ENCODE data around the gene GALNT18. TPM values are rescaled to one million over a fixed set of nuclear protein-coding genes. Genes with fewer than 3 reads are reported as not detected.

The GALNT18 gene
- total and polyA plus RNA-seq, 5 donors: 17.5 to 32.2 (median 21.0) TPM

- ATAC-seq (peak in 1 of 2 donors; percentile 16), DNase-seq (no peak)
- peaks cover 25% of the 10 kb centered on the region for H3K4me1 ChIP-seq (ENCODE audit: control insufficient read depth, insufficient read depth, low read length)
- no peaks in the 10 kb centered on the region for H3K9me3 ChIP-seq (ENCODE audit: control insufficient read depth, low read length)
- no peaks in the 10 kb centered on the region for H3K27me3 ChIP-seq (ENCODE audit: control insufficient read depth, insufficient read depth)
- WGBS: 86% methylated on average over 5 of the region's 5 CpGs
- no peak overlapping the region for H3K4me3 ChIP-seq (ENCODE audit: low read length)
- H3K27ac ChIP-seq (ENCODE audit: low read length): peak overlapping the region; percentile 17
- intact Hi-C loops (cut with DNase I): no loop called here
Observed at GRCh38 chr11:11545285-11546275, 76.2 kb downstream of the GALNT18 start.

- Histone ChIP-seq H3K4me3 (ENCODE audit: low read length) (no peak overlapping the region), H3K27me3 (ENCODE audit: control insufficient read depth, insufficient read depth) (no peaks in the 10 kb centered on the region), H3K9me3 (ENCODE audit: control insufficient read depth, low read length) (no peaks in the 10 kb centered on the region), H3K4me1 (ENCODE audit: control insufficient read depth, insufficient read depth, low read length) (peaks cover 22% of the 10 kb centered on the region), H3K27ac (ENCODE audit: low read length) (peak overlapping the region; percentile 90)
- DNase-seq (peak in 1 of 3 donors; percentile 60), ATAC-seq (peak; percentile 26 to 78)
- intact Hi-C loops (cut with DNase I): no loop called here
- WGBS: 77% methylated on average over 7 of the region's 7 CpGs
Observed at GRCh38 chr11:11543656-11544055, 78.1 kb downstream of the GALNT18 start.

- H3K27ac ChIP-seq (ENCODE audit: low read length): no peak overlapping the region
- intact Hi-C loops (cut with DNase I): no loop called here
- H3K9me3 ChIP-seq (ENCODE audit: control insufficient read depth, low read length): no peaks in the 10 kb centered on the region
- peaks cover 20% of the 10 kb centered on the region for H3K4me1 ChIP-seq (ENCODE audit: control insufficient read depth, insufficient read depth, low read length)
- H3K27me3 ChIP-seq (ENCODE audit: control insufficient read depth, insufficient read depth): no peaks in the 10 kb centered on the region
- DNase-seq: no peak
- 91% methylated on average over 6 of the region's 6 CpGs for WGBS
- no peak for ATAC-seq
- H3K4me3 ChIP-seq (ENCODE audit: low read length): no peak overlapping the region
Observed at GRCh38 chr11:11540157-11540556, 81.6 kb downstream of the GALNT18 start.

GRCh38 chr11:11538277-11538960, 83.4 kb downstream of the GALNT18 start:
- 35% methylated on average over 12 of the region's 12 CpGs for WGBS
- H3K4me3 ChIP-seq (ENCODE audit: low read length): no peak overlapping the region
- ATAC-seq (peak; percentile 70 to 82), DNase-seq (peak; percentile 59 to 92 (median 85))
- H3K27me3 ChIP-seq (ENCODE audit: control insufficient read depth, insufficient read depth): no peaks in the 10 kb centered on the region
- H3K4me1 ChIP-seq (ENCODE audit: control insufficient read depth, insufficient read depth, low read length): peaks cover 18% of the 10 kb centered on the region
- intact Hi-C loops (cut with DNase I): loop anchor here in 3 of 4 donors (5.0 to 10.0 kb wide), 3 partner anchors 39 to 79 kb away; no protein-coding TSS in a partner anchor
- H3K9me3 ChIP-seq (ENCODE audit: control insufficient read depth, low read length): no peaks in the 10 kb centered on the region
- H3K27ac ChIP-seq (ENCODE audit: low read length): peak overlapping the region; percentile 65

DNA sequence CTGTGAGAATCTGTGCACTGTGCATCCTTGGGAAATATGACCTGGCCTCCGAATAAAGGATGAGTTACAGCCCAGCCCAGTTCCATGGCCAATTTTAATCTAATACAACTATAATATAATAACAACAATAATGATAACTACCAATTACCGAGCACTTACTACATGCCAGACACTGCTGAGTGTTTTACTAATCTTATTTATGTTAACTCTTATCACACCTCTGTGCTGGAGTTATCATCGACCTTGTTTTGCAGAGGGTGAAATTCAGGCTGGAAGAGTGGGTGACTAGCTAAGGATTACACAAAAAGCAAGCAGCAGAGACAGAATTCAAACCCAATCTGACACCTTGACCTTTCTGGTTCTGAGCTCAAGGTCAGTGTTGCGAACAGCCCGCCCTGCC, 83.9 kb downstream of the GALNT18 start:
- H3K9me3 ChIP-seq (ENCODE audit: control insufficient read depth, low read length): no peaks in the 10 kb centered on the region
- intact Hi-C loops (cut with DNase I): loop anchor here in 3 of 4 donors (5.0 to 10.0 kb wide), 3 partner anchors 39 to 79 kb away; no protein-coding TSS in a partner anchor
- peak overlapping the region; percentile 65 for H3K27ac ChIP-seq (ENCODE audit: low read length)
- H3K27me3 ChIP-seq (ENCODE audit: control insufficient read depth, insufficient read depth): no peaks in the 10 kb centered on the region
- no peak overlapping the region for H3K4me3 ChIP-seq (ENCODE audit: low read length)
- WGBS: 30% methylated on average over 5 of the region's 5 CpGs
- H3K4me1 ChIP-seq (ENCODE audit: control insufficient read depth, insufficient read depth, low read length): peaks cover 23% of the 10 kb centered on the region
- ATAC-seq: no peak
- DNase-seq: no peak

DNA sequence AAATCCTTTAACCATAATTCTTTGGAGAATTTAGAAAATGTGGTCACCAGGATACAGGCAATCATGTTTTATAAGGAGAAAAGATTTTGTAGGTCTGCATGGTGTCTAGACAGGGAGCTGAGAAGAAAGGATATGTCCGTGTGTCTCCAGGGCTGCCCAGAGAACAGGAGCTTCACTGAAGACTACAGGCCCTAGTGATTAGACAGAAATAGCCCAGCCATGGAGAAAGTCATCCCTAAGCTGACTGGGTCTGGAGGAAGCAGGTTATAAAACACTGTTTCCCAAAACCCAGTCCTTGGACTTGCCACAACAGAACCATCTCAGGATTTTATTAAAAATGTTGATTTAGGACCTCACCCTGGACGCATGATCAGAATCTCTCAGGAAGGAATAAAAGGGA, 84.4 kb downstream of the GALNT18 start:
- 11% methylated on average over 2 of the region's 2 CpGs for WGBS
- Histone ChIP-seq H3K4me3 (ENCODE audit: low read length) (no peak overlapping the region), H3K27me3 (ENCODE audit: control insufficient read depth, insufficient read depth) (no peaks in the 10 kb centered on the region), H3K9me3 (ENCODE audit: control insufficient read depth, low read length) (no peaks in the 10 kb centered on the region), H3K27ac (ENCODE audit: low read length) (peak overlapping the region; percentile 48), H3K4me1 (ENCODE audit: control insufficient read depth, insufficient read depth, low read length) (peaks cover 27% of the 10 kb centered on the region)
- DNase-seq: no peak
- intact Hi-C loops (cut with DNase I): loop anchor here in 3 of 4 donors (5.0 to 10.0 kb wide), 3 partner anchors 40 to 80 kb away; no protein-coding TSS in a partner anchor
- no peak for ATAC-seq

DNA sequence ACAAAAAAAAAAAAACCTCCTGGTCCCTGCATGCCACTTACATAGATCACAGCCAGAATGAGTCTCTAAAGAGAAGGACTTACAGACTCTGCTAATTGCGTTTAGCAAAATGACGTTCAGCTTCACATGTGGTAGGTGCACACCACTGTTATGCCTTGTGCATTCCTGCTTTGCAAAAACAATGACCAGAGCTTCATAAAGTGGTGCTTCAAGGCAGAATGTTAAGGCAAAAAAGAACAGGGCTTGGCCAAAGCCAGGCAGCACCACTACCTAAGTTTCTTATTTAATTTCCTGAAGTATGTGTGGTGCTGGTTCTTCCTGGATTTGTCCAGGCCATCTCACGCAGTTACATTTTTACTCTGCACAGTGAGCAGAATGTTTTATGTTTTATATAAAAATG, 85.2 kb downstream of the GALNT18 start:
- DNase-seq (no peak), ATAC-seq (no peak)
- Histone ChIP-seq H3K27me3 (ENCODE audit: control insufficient read depth, insufficient read depth) (no peaks in the 10 kb centered on the region), H3K4me3 (ENCODE audit: low read length) (no peak overlapping the region), H3K27ac (ENCODE audit: low read length) (peak overlapping the region; percentile 34), H3K9me3 (ENCODE audit: control insufficient read depth, low read length) (no peaks in the 10 kb centered on the region), H3K4me1 (ENCODE audit: control insufficient read depth, insufficient read depth, low read length) (peaks cover 33% of the 10 kb centered on the region)
- WGBS: 75% methylated on average over 3 of the region's 3 CpGs
- intact Hi-C loops (cut with DNase I): loop anchor here in 3 of 4 donors (5.0 to 10.0 kb wide), 3 partner anchors 41 to 81 kb away; no protein-coding TSS in a partner anchor

DNA sequence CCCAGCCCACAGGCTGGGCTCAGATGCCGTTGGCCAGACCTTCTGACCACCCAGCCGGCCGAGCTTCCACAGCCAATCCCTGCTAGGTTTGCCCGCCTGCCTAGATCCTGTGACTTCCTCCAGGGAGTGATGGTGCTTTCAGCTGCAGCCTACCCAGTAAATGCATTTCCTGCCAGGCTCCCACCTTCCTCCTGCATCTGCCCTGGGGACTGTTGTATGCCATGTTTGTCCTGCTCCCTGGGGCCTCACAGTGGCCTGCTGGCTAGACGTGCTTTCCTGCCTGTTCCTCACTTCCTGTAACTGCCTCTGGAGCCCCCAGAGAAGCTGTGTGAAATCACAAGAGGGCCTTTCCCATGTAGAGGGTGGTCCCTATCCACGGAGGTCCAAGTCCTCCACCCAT, 86.2 kb downstream of the GALNT18 start:
- H3K9me3 ChIP-seq (ENCODE audit: control insufficient read depth, low read length): no peaks in the 10 kb centered on the region
- peak overlapping the region; percentile 14 for H3K27ac ChIP-seq (ENCODE audit: low read length)
- WGBS: 61% methylated on average over 6 of the region's 6 CpGs
- intact Hi-C loops (cut with DNase I): loop anchor here in 3 of 4 donors (5.0 to 10.0 kb wide), 3 partner anchors 42 to 82 kb away; no protein-coding TSS in a partner anchor
- peaks cover 39% of the 10 kb centered on the region for H3K4me1 ChIP-seq (ENCODE audit: control insufficient read depth, insufficient read depth, low read length)
- H3K4me3 ChIP-seq (ENCODE audit: low read length): no peak overlapping the region
- no peaks in the 10 kb centered on the region for H3K27me3 ChIP-seq (ENCODE audit: control insufficient read depth, insufficient read depth)
- DNase-seq (peak in 2 of 3 donors; percentile 32 to 66), ATAC-seq (peak in 1 of 2 donors; percentile 58)

DNA sequence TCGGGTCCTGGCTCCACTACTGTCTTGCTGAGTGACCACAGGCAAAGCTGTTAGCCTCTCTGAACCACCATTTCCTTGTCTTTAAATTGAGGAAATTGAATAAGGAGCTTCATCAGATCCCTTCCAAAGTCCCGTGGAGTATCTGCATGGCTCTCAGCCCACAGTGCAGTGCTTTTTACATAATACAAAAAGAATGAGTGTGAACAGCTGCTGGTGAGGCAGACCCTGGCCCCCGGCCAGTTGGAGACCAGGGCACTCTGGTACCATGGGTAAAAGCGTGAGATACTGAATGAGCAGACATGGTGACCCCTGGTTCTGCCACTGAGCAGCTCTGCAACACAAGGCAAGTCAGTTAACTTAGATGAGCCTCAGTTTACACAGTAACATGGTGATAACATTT, 86.8 kb downstream of the GALNT18 start:
- Histone ChIP-seq H3K4me1 (ENCODE audit: control insufficient read depth, insufficient read depth, low read length) (peaks cover 39% of the 10 kb centered on the region), H3K27me3 (ENCODE audit: control insufficient read depth, insufficient read depth) (no peaks in the 10 kb centered on the region), H3K4me3 (ENCODE audit: low read length) (no peak overlapping the region), H3K9me3 (ENCODE audit: control insufficient read depth, low read length) (no peaks in the 10 kb centered on the region), H3K27ac (ENCODE audit: low read length) (no peak overlapping the region)
- peak; percentile 38 to 81 (median 80) for DNase-seq
- intact Hi-C loops (cut with DNase I): loop anchor here in 3 of 4 donors (5.0 to 10.0 kb wide), 3 partner anchors 42 to 82 kb away; no protein-coding TSS in a partner anchor
- WGBS: 27% methylated on average over 4 of the region's 4 CpGs
- no peak for ATAC-seq

- no peaks in the 10 kb centered on the region for H3K9me3 ChIP-seq (ENCODE audit: control insufficient read depth, low read length)
- no peak overlapping the region for H3K4me3 ChIP-seq (ENCODE audit: low read length)
- ATAC-seq: no peak
- H3K4me1 ChIP-seq (ENCODE audit: control insufficient read depth, insufficient read depth, low read length): peaks cover 33% of the 10 kb centered on the region
- intact Hi-C loops (cut with DNase I): loop anchor here in 1 of 4 donors (10.0 kb wide), 1 partner anchor 81 kb away; no protein-coding TSS in a partner anchor
- no peak overlapping the region for H3K27ac ChIP-seq (ENCODE audit: low read length)
- WGBS: 75% methylated on average over 7 of the region's 7 CpGs
- no peaks in the 10 kb centered on the region for H3K27me3 ChIP-seq (ENCODE audit: control insufficient read depth, insufficient read depth)
- DNase-seq: no peak
Observed at GRCh38 chr11:11533751-11534150, 88.1 kb downstream of the GALNT18 start.
